ENCODE data around the gene TXLNB.
"Not testable (repeated sequence)": the region's sequence is repeated elsewhere in the genome, so short reads cannot be mapped to it uniquely, and the experiment has no call there.

Gene TXLNB

DNA sequence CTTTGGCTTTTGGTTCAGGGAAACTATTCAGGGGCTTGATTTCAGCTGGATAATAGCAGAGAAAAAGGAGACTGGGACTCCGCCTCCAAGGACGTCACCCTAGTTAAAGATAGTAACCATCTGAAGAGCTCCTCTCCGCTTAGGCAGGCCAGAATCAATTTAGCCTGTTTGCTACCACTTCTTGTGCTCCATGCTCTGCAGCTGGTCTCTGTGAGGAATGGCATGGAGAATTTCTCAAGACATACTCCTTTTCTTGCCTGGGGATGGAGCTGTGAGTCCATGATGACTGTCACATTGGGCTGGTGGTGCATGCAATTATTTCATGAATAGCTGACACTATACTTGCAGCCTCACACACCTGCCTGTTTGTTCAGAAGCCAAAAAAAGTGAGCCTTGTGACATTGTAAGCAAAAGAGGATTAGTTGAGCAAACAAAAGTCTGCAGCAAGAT lies 61.4 kb downstream of the TXLNB start:
- DNase-seq, result peak; percentile 30

DNA sequence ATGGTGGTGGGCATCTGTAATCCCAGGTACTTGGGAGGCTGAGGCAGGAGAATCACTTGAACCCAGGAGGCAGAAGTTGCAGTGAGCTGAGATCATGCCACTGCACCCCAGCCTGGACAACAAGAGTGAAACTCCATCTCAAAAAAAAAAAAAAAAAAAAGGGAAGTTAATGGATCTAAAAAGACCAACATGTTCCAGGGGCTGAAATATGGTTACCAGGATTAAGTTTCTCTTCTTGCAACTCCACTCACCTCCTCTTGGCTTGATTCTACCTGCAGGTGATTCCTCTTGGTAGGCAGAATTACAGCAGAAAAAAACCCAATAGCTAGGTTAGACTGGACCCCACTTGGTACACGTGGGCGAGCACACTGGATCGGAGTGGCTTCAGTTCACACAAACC lies 63.4 kb downstream of the TXLNB start:
- DNase-seq, result not testable (repeated sequence)

GRCh38 chr6:139219746-139220145 lies 72.1 kb downstream of the TXLNB start:
- DNase-seq, result no peak

DNA sequence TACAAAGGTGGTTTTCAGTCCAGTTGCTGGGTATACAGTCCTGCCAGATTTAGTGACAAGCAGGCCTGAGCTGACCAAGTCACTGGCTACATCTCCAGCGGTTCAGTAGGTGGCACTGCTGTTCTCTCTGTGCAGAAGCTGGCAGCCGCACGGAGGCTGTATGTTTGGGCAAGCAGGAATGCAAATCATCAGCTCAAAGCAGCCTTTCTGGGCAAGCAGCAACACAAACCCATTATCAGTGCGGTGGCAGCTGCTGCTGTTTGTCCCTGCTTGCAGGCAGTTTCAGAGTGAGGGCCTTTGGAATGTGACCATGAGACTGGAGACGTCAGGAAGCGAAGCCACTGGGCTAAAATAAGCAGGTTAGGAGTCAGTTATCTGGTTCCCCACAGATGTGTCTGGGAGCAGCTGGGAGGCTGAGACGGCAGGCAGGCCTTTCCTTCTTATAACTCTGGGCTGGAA lies 72.5 kb downstream of the TXLNB start:
- peak; percentile 77 for DNase-seq

- not testable (repeated sequence) for DNase-seq
Measured at GRCh38 chr6:139212460-139212859, 79.3 kb downstream of the TXLNB start.

- DNase-seq, result peak; percentile 25
Measured at GRCh38 chr6:139210766-139211165, 81.0 kb downstream of the TXLNB start.

DNA sequence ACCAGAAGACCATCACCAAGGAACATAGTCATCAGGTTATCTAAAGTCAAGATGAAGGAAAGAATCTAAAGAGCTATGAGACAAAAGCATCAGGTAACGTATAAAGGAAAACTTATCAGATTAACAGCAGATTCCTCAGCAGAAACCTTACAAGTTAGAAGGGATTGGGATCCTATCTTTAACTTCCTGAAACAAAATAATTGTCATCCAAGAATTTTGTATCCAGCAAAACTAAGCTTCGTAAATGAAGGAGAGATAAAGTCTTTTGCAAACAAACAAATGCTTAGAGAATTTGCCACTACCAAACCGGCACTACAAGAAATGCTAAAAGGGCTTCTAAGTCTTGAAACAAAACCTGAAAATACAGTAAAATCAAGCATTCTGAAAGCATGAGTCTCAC lies 86.0 kb downstream of the TXLNB start:
- no peak for DNase-seq

GRCh38 chr6:139204978-139205377 lies 86.8 kb downstream of the TXLNB start:
- DNase-seq, result no peak

DNA sequence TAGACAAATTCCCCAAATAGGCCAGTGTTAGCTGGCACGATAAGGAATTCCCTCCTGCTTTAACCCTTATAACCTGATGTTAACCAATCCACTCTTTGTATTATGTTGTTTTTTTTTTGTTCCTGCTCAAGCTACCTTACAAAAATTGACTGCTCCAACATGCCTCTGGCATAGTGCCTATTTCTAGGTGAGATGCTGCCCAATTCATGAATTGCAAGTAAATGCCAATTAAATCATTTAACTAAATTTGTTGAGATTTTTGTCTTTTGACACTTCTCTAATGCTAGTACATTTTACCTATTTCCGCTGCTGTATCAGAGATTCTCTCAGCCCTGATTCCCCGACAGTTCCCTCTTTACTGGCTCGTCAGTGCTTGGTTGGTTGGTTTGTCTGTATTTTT lies 90.4 kb downstream of the TXLNB start:
- DNase-seq, result no peak

DNA sequence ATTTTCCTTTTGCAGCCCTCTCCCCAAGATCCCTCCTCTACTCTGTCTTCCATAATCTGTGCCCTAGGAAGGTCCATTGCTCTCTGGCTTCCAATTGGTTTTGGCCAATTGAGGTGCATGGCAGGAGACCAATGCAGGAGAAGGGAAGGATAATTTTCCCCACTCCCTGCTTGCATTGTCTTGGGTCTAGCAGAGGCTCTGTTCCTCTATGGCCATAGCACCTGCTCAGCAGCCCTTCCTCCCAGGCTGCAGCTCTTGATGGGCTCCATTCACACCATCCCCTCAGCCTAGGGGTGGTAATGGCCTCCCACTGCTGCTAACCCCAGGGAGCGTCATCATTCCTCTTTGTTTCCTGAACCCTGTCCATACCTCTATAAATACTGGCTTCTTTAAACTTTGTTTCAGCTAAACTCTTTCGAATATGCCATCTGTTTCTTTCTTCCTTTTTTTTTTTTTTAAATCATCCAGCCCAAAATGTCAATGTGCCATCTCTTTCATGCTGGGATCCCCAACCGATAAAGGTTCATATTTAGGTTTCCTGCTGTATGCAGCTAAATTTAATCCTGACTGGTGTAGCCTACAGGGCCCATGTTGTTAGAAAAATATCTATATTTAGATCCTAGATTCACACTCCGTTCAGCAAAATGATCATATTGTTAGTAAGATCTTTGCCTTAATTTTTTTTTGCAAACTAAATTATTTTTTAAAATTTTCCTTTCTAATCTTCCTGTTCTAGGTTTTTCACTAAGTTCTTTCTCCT lies 93.1 kb downstream of the TXLNB start:
- no peak for DNase-seq

DNA sequence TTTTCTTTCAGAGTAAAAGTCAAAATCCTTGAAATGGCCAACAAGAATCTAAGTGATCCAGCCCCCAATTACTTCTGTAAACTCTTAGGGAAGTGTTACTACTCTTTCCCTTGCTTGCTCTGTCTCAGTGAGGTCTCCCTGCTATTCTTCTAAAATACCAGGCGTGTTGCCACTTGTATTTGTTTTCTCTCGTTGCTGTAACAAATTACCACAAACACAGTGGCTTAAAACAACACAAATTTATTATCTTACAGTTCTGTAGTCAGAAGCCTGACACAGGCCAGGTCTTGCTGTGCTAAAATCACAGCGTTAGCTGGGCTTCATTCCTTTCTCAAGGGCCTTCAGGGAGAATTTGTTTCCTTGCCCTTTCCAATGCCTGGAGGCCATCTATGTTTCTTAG lies 97.1 kb downstream of the TXLNB start:
- DNase-seq, result no peak

All from CD4-positive, alpha-beta T cell treated with Interleukin-12 subunit alpha and Interleukin-12 subunit beta, for 1 hour (primary cell).